Testis (tissue), 3 donors: ENCODE data around the gene EDN2. TPM values are rescaled to one million over a fixed set of nuclear protein-coding genes. Genes with fewer than 3 reads are reported as not detected.

Experiments used
- DNase-seq: peaks from one replicate; pipeline ENCODE4 v3.0.0-alpha.2; 2019
- H3K27ac ChIP-seq, 2 donors: fragments of 200-600 bp; sonication (generic); one replicate each; pipeline ENCODE4 v1.5.1; 2019
- H3K27me3 ChIP-seq: fragments of 200-600 bp; sonication (generic); one replicate; pipeline ENCODE4 v1.5.1; 2019
- H3K36me3 ChIP-seq: fragments of 200-600 bp; sonication (generic); one replicate; pipeline ENCODE4 v1.5.1; 2017; ENCODE audit warnings: low read depth; ENCODE audit errors: missing control alignments
- H3K4me1 ChIP-seq: fragments of 200-600 bp; sonication (generic); one replicate; pipeline ENCODE4 v1.5.1; 2019
- H3K4me3 ChIP-seq, 2 donors: fragments of 200-600 bp; sonication (generic); one replicate each; pipeline ENCODE4 v1.5.1; 2017 to 2019
- H3K9me3 ChIP-seq: fragments of 200-600 bp; sonication (generic); one replicate; pipeline ENCODE4 v1.5.1; 2017
- POLR2A ChIP-seq: fragments of 450-650 bp; IDR thresholded peaks from one replicate; pipeline ENCODE4 v1.6.1; 2017; ENCODE audit warnings: antibody characterized with exemption, mild to moderate bottlenecking, moderate library complexity
- WGBS, 2 donors: methylation state at CpG; one replicate each; pipeline ENCODE4 v1.1.5; 2018; 5-methylcytosine and 5-hydroxymethylcytosine counted together
- intact Hi-C: fragments of 100-400 bp; cut with DNase I; formaldehyde crosslinking; loops from one replicate; pipeline ENCODE4 v1.15.1; 2023; ENCODE audit warnings: low total_unique reads
- polyA plus RNA-seq: library from polyadenylated mRNA; stranded (reverse); fragments of 350-450 nt; fragmentation: Illumina TruSeq; extraction: RNeasy Lipid Tissue Mini Kit (QIAGEN cat#74804); gene quantifications from one replicate; pipeline ENCODE4 v1.2.3, GENCODE V29; 2014; ENCODE audit warnings: low read depth, low replicate concordance; ENCODE audit not compliant: insufficient read depth
- total RNA-seq, 2 donors: library from RNA; depleted of rRNA; stranded (reverse); fragments of >200 nt; gene quantifications; one replicate each; pipeline ENCODE4 v1.2.3, GENCODE V29; 2016
- TF ChIP-seq, protein P1 (sequence below), 3 experiments: fragments of 450-650 bp in 2 of 3; fragments of 200-600 bp in 1 of 3; sonication (generic) in 1 of 3; IDR thresholded peaks; one replicate each; pipeline ENCODE4 v1.5.1; 2016 to 2019; ENCODE audit warnings: antibody characterized with exemption in 3 of 3, mild to moderate bottlenecking in 2 of 3, moderate library complexity in 1 of 3

Gene EDN2
- total and polyA plus RNA-seq, 3 donors from 2014 or later, result not detected

DNA sequence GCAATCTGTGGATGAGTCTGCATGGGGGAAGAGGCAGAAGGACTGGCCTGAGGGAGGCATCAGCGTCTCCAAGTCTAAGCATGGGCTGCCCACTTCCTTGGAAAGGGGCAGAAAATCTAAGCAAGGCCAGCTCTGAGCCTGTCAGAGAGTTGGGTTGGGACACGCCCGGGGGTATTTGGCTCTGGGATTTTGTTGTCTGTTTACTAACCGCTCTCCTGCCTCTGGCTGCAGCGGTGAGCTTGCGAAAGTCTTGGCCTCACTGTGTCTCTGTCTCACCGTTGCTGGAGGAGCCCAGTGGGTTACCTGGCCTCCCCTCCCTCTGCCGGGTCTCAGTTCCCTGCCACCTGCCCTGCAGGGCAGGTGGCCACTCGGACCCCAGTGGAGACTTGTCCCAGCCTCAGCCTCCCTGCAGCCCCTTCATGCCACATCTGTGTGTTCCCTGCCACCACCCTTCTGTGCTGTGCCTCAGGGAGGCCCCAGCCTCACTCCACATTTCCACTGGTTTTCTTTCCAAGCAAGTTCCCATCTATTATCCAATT lies 33.7 kb downstream of the EDN2 start:
- H3K27ac ChIP-seq, result no peak overlapping the region
- intact Hi-C loops, result no loop called here
- WGBS, 2 donors, result 91 to 96% methylated on average over 9 of the region's 9 CpGs

DNA sequence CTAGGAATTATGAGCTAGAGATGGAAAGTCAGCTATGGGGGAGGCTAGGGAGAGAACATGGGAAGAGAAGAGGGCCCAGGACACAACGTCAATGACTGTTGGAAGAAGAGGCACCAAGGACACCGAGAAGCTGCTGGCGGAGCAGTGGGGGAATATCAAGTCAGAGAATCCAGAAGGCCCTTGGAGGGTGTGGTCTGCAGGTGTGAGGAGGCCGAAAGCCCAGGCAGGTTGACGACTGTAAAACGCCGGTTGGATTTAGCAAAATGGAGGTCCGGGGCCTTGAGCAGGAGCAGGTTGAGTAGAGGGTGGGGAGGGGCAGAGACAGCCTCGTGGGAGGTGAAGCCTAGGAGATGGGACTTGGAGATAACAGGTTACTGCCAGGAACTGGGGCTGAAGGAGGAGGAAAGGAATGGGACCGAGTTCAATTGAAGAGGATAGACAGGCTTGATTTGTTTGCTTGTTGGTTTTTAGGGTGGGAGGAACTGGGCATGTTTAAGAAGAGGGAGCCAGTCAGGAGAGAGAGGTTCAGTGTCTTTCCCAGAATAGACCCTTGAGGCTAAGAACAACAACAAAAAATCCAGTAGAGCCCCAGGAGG lies 35.1 kb downstream of the EDN2 start:
- H3K4me3 ChIP-seq, result no peak overlapping the region
- TF ChIP-seq, protein P1, sequence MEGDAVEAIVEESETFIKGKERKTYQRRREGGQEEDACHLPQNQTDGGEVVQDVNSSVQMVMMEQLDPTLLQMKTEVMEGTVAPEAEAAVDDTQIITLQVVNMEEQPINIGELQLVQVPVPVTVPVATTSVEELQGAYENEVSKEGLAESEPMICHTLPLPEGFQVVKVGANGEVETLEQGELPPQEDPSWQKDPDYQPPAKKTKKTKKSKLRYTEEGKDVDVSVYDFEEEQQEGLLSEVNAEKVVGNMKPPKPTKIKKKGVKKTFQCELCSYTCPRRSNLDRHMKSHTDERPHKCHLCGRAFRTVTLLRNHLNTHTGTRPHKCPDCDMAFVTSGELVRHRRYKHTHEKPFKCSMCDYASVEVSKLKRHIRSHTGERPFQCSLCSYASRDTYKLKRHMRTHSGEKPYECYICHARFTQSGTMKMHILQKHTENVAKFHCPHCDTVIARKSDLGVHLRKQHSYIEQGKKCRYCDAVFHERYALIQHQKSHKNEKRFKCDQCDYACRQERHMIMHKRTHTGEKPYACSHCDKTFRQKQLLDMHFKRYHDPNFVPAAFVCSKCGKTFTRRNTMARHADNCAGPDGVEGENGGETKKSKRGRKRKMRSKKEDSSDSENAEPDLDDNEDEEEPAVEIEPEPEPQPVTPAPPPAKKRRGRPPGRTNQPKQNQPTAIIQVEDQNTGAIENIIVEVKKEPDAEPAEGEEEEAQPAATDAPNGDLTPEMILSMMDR (IDR thresholded peaks at IDR 0.05), result no peak
- TF ChIP-seq POLR2A, result no peak
- no peak for DNase-seq
- no peaks in the 10 kb centered on the region for H3K36me3 ChIP-seq
- intact Hi-C loops, result no loop called here
- no peaks in the 10 kb centered on the region for H3K27me3 ChIP-seq
- H3K4me1 ChIP-seq, result peaks cover 5% of the 10 kb centered on the region
- H3K27ac ChIP-seq, result no peak overlapping the region
- no peaks in the 10 kb centered on the region for H3K9me3 ChIP-seq
- WGBS, 2 donors, result 85 to 88% methylated on average over 10 of the region's 10 CpGs

More for the DNA sequence above, 33.7 kb downstream of the EDN2 start:
- no peaks in the 10 kb centered on the region for H3K27me3 ChIP-seq
- no peaks in the 10 kb centered on the region for H3K36me3 ChIP-seq
- no peak overlapping the region for H3K4me3 ChIP-seq
- DNase-seq, result no peak
- peaks cover 8% of the 10 kb centered on the region for H3K4me1 ChIP-seq
- TF ChIP-seq, protein P1 (IDR thresholded peaks at IDR 0.05), result no peak
- TF ChIP-seq POLR2A, result no peak
- no peaks in the 10 kb centered on the region for H3K9me3 ChIP-seq

GRCh38 chr1:41448821-41449220 lies 35.7 kb downstream of the EDN2 start:
- H3K27ac ChIP-seq, result no peak overlapping the region
- intact Hi-C loops, result no loop called here
- no peaks in the 10 kb centered on the region for H3K36me3 ChIP-seq
- no peaks in the 10 kb centered on the region for H3K27me3 ChIP-seq
- no peak overlapping the region for H3K4me3 ChIP-seq
- no peaks in the 10 kb centered on the region for H3K9me3 ChIP-seq
- WGBS, 2 donors, result 88 to 94% methylated on average over 4 of the region's 4 CpGs
- no peaks in the 10 kb centered on the region for H3K4me1 ChIP-seq
- no peak for DNase-seq
- no peak for TF ChIP-seq POLR2A
- TF ChIP-seq, protein P1 (IDR thresholded peaks at IDR 0.05), result no peak

DNA sequence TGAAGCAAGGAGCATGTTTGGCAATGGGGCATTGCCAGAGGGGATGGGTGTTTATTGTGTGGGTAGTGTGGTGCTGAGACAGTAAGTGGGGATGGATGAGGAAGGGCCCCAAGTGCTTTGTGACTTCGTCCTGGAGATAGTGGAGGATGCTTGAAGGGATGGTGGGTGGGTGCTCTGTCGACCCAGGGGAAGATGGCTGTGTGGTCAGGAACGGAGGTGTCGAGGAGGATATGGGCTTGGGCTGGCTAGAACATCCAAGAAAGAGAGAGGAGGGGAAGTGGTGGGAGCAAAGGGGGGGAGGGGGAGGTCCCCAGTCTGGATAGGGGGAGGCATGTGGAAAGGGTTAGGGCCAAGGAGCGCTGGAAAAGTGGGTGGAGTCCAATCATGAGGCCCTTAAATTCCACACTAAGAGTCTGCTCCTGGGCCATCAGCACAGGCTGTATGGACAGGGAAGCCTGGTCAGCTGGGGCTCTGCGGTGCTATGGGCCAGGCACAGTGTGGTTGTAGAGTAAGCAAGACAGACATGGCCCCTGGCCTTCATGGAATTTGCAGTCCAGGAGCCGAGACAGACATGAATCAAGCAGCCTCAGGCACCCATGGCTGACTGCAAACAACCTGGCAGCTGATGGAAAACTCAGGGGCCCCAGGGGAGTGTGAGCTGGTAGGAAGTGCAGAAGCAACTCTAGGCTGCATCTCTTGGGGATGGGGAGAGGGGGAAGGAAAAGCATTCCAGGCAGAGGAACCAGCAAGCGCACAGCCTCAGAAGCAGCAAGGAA lies 36.3 kb downstream of the EDN2 start:
- WGBS, 2 donors, result 80 to 91% methylated on average over 8 of the region's 8 CpGs
- DNase-seq, result no peak
- no peaks in the 10 kb centered on the region for H3K9me3 ChIP-seq
- TF ChIP-seq POLR2A, result no peak
- TF ChIP-seq, protein P1 (IDR thresholded peaks at IDR 0.05), result no peak
- no peaks in the 10 kb centered on the region for H3K4me1 ChIP-seq
- H3K27ac ChIP-seq, result no peak overlapping the region
- H3K27me3 ChIP-seq, result no peaks in the 10 kb centered on the region
- intact Hi-C loops, result no loop called here
- no peak overlapping the region for H3K4me3 ChIP-seq
- H3K36me3 ChIP-seq, result no peaks in the 10 kb centered on the region
